WERI-Rb-1 (cell line): ENCODE measurements around the gene WASHC3.

Source experiments
- DNase-seq: peaks from one replicate; pipeline ENCODE4 v3.0.0-alpha.2; 2020
- H3K27ac ChIP-seq: fragments of 250-450 bp; sonication (Bioruptor Pico); 2 replicates; pipeline ENCODE4 v1.5.1; 2020; ENCODE audit warnings: mild to moderate bottlenecking, moderate library complexity
- H3K27me3 ChIP-seq: fragments of 250-450 bp; sonication (Bioruptor Pico); 2 replicates; pipeline ENCODE4 v1.5.1; 2021; ENCODE audit warnings: mild to moderate bottlenecking, low read depth, moderate library complexity; ENCODE audit not compliant: insufficient read depth, severe bottlenecking
- H3K36me3 ChIP-seq: fragments of 250-450 bp; sonication (Bioruptor Pico); 2 replicates; pipeline ENCODE4 v1.5.1; 2020; ENCODE audit warnings: mild to moderate bottlenecking, moderate library complexity
- H3K4me3 ChIP-seq: 2 replicates; pipeline ENCODE4 v1.5.1; 2011; ENCODE audit warnings: low read depth, mild to moderate bottlenecking, control low read depth, low read length
- H3K9me3 ChIP-seq: fragments of 250-450 bp; sonication (Bioruptor Pico); 2 replicates; pipeline ENCODE4 v1.5.1; 2021; ENCODE audit warnings: mild to moderate bottlenecking, moderate library complexity; ENCODE audit not compliant: severe bottlenecking
- TF ChIP-seq, protein P1 (sequence below): IDR thresholded peaks from 2 replicates; pipeline ENCODE4 v1.5.1; 2011; ENCODE audit warnings: low read depth, mild to moderate bottlenecking, control low read depth, inconsistent platforms, low read length

WASHC3 gene

GRCh38 chr12:102054345-102054744, 7.4 kb downstream of the WASHC3 start:
- DNase-seq = no peak
- H3K9me3 ChIP-seq = no peaks in the 10 kb centered on the region
- H3K27ac ChIP-seq = no peak overlapping the region
- H3K4me3 ChIP-seq = no peak overlapping the region
- no peaks in the 10 kb centered on the region; the same call in 1 of the 2 replicates for H3K36me3 ChIP-seq
- no peaks in the 10 kb centered on the region for H3K27me3 ChIP-seq
- TF ChIP-seq, protein P1, sequence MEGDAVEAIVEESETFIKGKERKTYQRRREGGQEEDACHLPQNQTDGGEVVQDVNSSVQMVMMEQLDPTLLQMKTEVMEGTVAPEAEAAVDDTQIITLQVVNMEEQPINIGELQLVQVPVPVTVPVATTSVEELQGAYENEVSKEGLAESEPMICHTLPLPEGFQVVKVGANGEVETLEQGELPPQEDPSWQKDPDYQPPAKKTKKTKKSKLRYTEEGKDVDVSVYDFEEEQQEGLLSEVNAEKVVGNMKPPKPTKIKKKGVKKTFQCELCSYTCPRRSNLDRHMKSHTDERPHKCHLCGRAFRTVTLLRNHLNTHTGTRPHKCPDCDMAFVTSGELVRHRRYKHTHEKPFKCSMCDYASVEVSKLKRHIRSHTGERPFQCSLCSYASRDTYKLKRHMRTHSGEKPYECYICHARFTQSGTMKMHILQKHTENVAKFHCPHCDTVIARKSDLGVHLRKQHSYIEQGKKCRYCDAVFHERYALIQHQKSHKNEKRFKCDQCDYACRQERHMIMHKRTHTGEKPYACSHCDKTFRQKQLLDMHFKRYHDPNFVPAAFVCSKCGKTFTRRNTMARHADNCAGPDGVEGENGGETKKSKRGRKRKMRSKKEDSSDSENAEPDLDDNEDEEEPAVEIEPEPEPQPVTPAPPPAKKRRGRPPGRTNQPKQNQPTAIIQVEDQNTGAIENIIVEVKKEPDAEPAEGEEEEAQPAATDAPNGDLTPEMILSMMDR = no peak

DNA sequence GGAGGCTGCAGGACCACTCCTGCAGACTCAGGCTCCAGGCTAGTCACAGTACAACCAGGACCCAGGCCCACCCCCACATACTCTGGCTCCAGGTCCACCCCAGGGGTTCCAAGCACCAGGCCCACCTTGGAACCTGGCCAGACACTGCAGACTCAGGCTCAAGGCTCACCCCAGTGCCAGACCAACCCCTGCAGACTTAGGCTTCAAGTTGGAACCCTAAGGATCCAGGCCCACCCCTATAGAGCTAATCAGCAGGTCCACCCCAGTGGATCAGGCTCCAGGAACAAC, 8.8 kb downstream of the WASHC3 start:
- TF ChIP-seq, protein P1 = no peak
- DNase-seq = no peak
- Histone ChIP-seq H3K27ac (no peak overlapping the region), H3K36me3 (no peaks in the 10 kb centered on the region; the same call in 1 of the 2 replicates), H3K9me3 (no peaks in the 10 kb centered on the region), H3K27me3 (no peaks in the 10 kb centered on the region), H3K4me3 (no peak overlapping the region)

GRCh38 chr12:102052192-102053061, 9.4 kb downstream of the WASHC3 start:
- Histone ChIP-seq H3K27ac (no peak overlapping the region), H3K27me3 (no peaks in the 10 kb centered on the region), H3K4me3 (no peak overlapping the region), H3K9me3 (no peaks in the 10 kb centered on the region), H3K36me3 (no peaks in the 10 kb centered on the region; the same call in 1 of the 2 replicates)
- TF ChIP-seq, protein P1 = no peak
- no peak for DNase-seq

GRCh38 chr12:102051431-102051965, 10.3 kb downstream of the WASHC3 start:
- no peaks in the 10 kb centered on the region; the same call in 1 of the 2 replicates for H3K36me3 ChIP-seq

DNA sequence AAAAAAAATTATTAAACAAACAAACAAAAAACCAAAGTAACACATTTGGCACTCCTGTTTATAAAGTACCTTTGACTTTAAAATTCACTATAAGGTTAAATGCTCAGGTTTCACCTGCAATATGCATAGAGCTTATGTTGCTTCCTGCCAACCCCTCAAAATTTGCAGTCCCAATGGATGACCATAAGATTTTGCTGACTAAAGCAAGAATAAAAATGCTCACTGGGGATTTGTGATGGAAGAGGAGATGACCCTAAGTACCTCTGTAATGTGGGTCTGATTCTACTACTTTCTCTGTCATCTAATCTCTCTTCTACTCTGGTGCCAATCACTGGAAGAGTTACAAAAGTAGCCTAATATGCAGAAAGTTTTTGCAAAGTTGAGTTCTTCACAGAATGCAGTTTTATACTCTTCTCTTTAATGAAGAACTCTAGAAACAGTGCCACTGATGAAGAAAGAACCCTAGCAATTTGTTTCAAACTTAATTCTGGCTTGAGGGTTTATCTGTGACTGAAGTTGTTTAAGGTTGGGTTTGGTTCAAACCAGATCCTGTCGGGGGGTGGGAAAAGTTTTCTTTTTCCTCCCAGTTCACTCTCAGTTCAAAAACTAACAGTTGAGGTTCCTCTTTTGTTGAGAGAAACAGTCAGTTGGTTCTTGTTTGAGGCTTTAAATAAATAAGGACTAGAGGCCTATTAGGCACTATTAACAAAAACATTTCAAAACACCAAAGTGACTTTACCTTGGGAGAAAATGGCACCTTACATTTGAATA, 10.9 kb downstream of the WASHC3 start:
- H3K27me3 ChIP-seq = no peaks in the 10 kb centered on the region
- H3K9me3 ChIP-seq = no peaks in the 10 kb centered on the region
- no peak overlapping the region for H3K27ac ChIP-seq
- H3K4me3 ChIP-seq = no peak overlapping the region
- DNase-seq = no peak
- TF ChIP-seq, protein P1 = no peak
- no peaks in the 10 kb centered on the region; the same call in 1 of the 2 replicates for H3K36me3 ChIP-seq

More at GRCh38 chr12:102051431-102051965, 10.3 kb downstream of the WASHC3 start:
- H3K9me3 ChIP-seq = no peaks in the 10 kb centered on the region
- no peaks in the 10 kb centered on the region for H3K27me3 ChIP-seq
- no peak overlapping the region for H3K4me3 ChIP-seq
- H3K27ac ChIP-seq = no peak overlapping the region
- TF ChIP-seq, protein P1 = no peak
- no peak for DNase-seq
